HepG2 (cell line): ENCODE data around the gene SEC14L1. TPM values are rescaled to one million over a fixed set of nuclear protein-coding genes. Genes with fewer than 3 reads are reported as not detected.
"Not testable (repeated sequence)": the region's sequence is repeated elsewhere in the genome, so short reads cannot be mapped to it uniquely, and the experiment has no call there.

Experiments used
- ATAC-seq: fragments of 200-7000 bp; cut with Tn5 transposase; 3 replicates; pipeline ENCODE4 v1.9.1; 2020; ENCODE audit warnings: mild to moderate bottlenecking, moderate library complexity
- BruUV-seq: library from RNA; stranded (reverse); fragments of 400-500 nt; replicated peaks from 2 replicates; lab custom pipeline; 2021; lab: Mats Ljungman, UMichigan
- CTCF ChIA-PET: fragments of 300-600 bp; formaldehyde crosslinking; extraction: SDS; loops from one replicate; lab custom pipeline; 2021; ENCODE audit warnings: low total read pairs, inconsistent platforms, low intra/inter-chr PET ratio; lab: Yijun Ruan, JAX
- POLR2A ChIA-PET: fragments of 350-600 bp; sonication (Branson Sonifier 250); formaldehyde crosslinking; loops from one replicate; lab custom pipeline; 2020; ENCODE audit warnings: antibody characterized with exemption, inconsistent platforms; lab: Yijun Ruan, JAX
- DNase-seq: peaks from one replicate; pipeline ENCODE4 v3.0.0-alpha.2; 2015; ENCODE audit warnings: low spot score
- FAIRE-seq: peaks from 3 replicates; lab custom pipeline; 2011; peaks lifted over from hg19 to GRCh38; lab: Jason Lieb, UNC
- H2AFZ ChIP-seq: one replicate; pipeline ENCODE4 v1.6.1; 2011; ENCODE audit warnings: low read length, inconsistent platforms
- H3K27ac ChIP-seq: fragments of 300-600 bp; 3 replicates; pipeline ENCODE4 v1.8.0; 2011; ENCODE audit warnings: mixed run types, mild to moderate bottlenecking, mixed read lengths, low read length, inconsistent platforms; ENCODE audit not compliant: insufficient read depth; ENCODE audit errors: extremely low read length
- H3K27me3 ChIP-seq, 2 experiments: fragments of 200-600 bp in 1 of 2; 2 replicates in 1 of 2; 3 replicates in 1 of 2; pipeline versions ENCODE4 v1.6.0 to v1.8.0; 2011; ENCODE audit warnings: low read length in 2 of 2, mild to moderate bottlenecking in 2 of 2, moderate library complexity in 2 of 2, inconsistent platforms in 1 of 2; ENCODE audit not compliant: insufficient read depth in 2 of 2, control insufficient read depth in 1 of 2
- H3K36me3 ChIP-seq, 2 experiments: fragments of 200-600 bp in 1 of 2; replicated peaks in 1 of 2; 2 replicates in 1 of 2; 3 replicates in 1 of 2; pipeline versions ENCODE4 v1.5.1 to v1.8.0; 2011; ENCODE audit warnings: low read length in 2 of 2, inconsistent platforms in 1 of 2; ENCODE audit not compliant: insufficient read depth in 2 of 2, control insufficient read depth in 1 of 2
- H3K4me1 ChIP-seq: 2 replicates; pipeline ENCODE4 v1.5.1; 2012; ENCODE audit warnings: low read length, inconsistent platforms; ENCODE audit not compliant: insufficient read depth
- H3K4me2 ChIP-seq: 2 replicates; pipeline ENCODE4 v1.6.0; 2011; ENCODE audit warnings: low read depth, low read length, inconsistent platforms
- H3K4me3 ChIP-seq, 3 experiments: fragments of 200-600 bp in 1 of 3; sonication (generic), shearing (Covaris generic) in 1 of 3; replicated peaks in 1 of 3; 2 replicates each; pipeline ENCODE4 v1.5.1; 2011 to 2016; ENCODE audit warnings: low read length in 3 of 3, inconsistent platforms in 2 of 3, low read depth in 2 of 3, mild to moderate bottlenecking in 2 of 3, control low read depth in 1 of 3, mixed read lengths in 1 of 3; ENCODE audit not compliant: insufficient read depth in 1 of 3
- H3K79me2 ChIP-seq: one replicate; pipeline ENCODE4 v1.6.1; 2011; ENCODE audit warnings: low read length, inconsistent platforms; ENCODE audit not compliant: insufficient read depth
- H3K9ac ChIP-seq: 2 replicates; pipeline ENCODE4 v1.6.0; 2011; ENCODE audit warnings: mild to moderate bottlenecking, low read depth, low read length, inconsistent platforms; ENCODE audit not compliant: insufficient read depth
- H3K9me3 ChIP-seq: 2 replicates; pipeline ENCODE4 v1.5.1; 2012; ENCODE audit warnings: mild to moderate bottlenecking, low read length
- H4K20me1 ChIP-seq: 2 replicates; pipeline ENCODE4 v1.6.0; 2011; ENCODE audit warnings: inconsistent platforms, mild to moderate bottlenecking, low read length, moderate library complexity; ENCODE audit not compliant: insufficient read depth
- ZFP36 ChIP-seq: fragments of 150-350 bp; IDR thresholded peaks from 2 replicates; pipeline ENCODE4 v1.6.1; 2018; ENCODE audit warnings: borderline replicate concordance, low read length, low read depth; ENCODE audit not compliant: partially characterized antibody
- WGBS: methylation state at CpG from one replicate; pipeline ENCODE4 v1.1.6; 2017; ENCODE audit warnings: low lambda C conversion rate; 5-methylcytosine and 5-hydroxymethylcytosine counted together
- in situ Hi-C: cut with HindIII; loops from 2 replicates; pipeline ENCODE4 v1.10.0; 2017; ENCODE audit warnings: low pct_unique_long_range_greater_than_20kb; ENCODE audit not compliant: extremely low pct_ligation_motif_present
- intact Hi-C: fragments of 100-400 bp; cut with micrococcal nuclease; formaldehyde crosslinking; loops from one replicate; pipeline ENCODE4 v1.10.0; 2022; ENCODE audit not compliant: unreplicated experiment
- polyA plus RNA-seq, 8 experiments: library from polyadenylated mRNA; depleted of rRNA in 3 of 8; stranded (reverse) in 7 of 8; unstranded in 1 of 8; fragments of >200 nt; fragmentation: Illumina TruSeq in 4 of 8; extraction: Trizol in 4 of 8; gene quantifications; 2 replicates each; pipeline versions ENCODE4 v1.2.1 to v1.2.3, GENCODE V29; 2011 to 2016; ENCODE audit warnings: low read depth in 4 of 8, missing spikeins in 1 of 8, mixed read lengths in 1 of 8; ENCODE audit not compliant: insufficient read depth in 1 of 8
- total RNA-seq, 5 experiments: library from RNA; depleted of rRNA; stranded (reverse); fragments of >200 nt; fragmentation: Illumina TruSeq; extraction: Trizol; gene quantifications; 2 replicates each; pipeline ENCODE4 v1.2.3, GENCODE V29; 2016; ENCODE audit warnings: low read depth in 1 of 5
- TF ChIP-seq, protein P1 (sequence below): sonication (generic); formaldehyde crosslinking; conservative IDR thresholded peaks from 2 replicates; pipeline ENCODE4 v1.4.0; 2020; ENCODE audit warnings: mild to moderate bottlenecking, missing genetic modification reagents, moderate library complexity
- TF ChIP-seq, protein P2 (sequence below): sonication (generic); formaldehyde crosslinking; IDR thresholded peaks from 2 replicates; pipeline ENCODE4 v1.4.0; 2020; ENCODE audit warnings: mild to moderate bottlenecking, missing genetic modification reagents

SEC14L1 gene
- total and polyA plus RNA-seq, 2 of the 13 experiments (the other 11 are each of a cell fraction or from before 2014, with no cell fraction given), result 26.3 to 43.9 TPM

DNA sequence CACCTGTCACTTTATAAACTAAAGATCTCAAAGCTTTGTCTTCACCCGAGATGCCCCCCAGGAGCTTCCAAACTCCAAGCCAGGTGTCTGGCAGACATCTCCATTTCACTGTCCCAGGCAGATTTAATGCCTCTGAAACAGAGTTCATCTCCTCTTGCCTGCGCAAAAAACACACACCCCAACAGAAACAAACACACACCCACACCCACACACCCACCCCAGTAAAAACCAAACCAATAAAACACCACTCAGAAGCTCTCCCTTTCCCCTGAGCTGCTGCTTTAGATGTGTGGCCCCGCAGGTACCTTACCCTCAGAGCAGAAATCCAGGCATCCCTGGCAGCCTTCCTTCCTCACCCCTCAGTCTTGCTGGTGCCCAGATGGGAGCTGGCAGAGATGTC lies 14.4 kb downstream of the SEC14L1 start (continued):
- TF ChIP-seq, protein P1, sequence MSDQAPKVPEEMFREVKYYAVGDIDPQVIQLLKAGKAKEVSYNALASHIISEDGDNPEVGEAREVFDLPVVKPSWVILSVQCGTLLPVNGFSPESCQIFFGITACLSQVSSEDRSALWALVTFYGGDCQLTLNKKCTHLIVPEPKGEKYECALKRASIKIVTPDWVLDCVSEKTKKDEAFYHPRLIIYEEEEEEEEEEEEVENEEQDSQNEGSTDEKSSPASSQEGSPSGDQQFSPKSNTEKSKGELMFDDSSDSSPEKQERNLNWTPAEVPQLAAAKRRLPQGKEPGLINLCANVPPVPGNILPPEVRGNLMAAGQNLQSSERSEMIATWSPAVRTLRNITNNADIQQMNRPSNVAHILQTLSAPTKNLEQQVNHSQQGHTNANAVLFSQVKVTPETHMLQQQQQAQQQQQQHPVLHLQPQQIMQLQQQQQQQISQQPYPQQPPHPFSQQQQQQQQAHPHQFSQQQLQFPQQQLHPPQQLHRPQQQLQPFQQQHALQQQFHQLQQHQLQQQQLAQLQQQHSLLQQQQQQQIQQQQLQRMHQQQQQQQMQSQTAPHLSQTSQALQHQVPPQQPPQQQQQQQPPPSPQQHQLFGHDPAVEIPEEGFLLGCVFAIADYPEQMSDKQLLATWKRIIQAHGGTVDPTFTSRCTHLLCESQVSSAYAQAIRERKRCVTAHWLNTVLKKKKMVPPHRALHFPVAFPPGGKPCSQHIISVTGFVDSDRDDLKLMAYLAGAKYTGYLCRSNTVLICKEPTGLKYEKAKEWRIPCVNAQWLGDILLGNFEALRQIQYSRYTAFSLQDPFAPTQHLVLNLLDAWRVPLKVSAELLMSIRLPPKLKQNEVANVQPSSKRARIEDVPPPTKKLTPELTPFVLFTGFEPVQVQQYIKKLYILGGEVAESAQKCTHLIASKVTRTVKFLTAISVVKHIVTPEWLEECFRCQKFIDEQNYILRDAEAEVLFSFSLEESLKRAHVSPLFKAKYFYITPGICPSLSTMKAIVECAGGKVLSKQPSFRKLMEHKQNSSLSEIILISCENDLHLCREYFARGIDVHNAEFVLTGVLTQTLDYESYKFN, result no peak
- TF ChIP-seq, protein P2, sequence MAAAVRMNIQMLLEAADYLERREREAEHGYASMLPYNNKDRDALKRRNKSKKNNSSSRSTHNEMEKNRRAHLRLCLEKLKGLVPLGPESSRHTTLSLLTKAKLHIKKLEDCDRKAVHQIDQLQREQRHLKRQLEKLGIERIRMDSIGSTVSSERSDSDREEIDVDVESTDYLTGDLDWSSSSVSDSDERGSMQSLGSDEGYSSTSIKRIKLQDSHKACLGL (CRISPR knock-in tag), result no peak
- TF ChIP-seq ZFP36, result no peak

DNA sequence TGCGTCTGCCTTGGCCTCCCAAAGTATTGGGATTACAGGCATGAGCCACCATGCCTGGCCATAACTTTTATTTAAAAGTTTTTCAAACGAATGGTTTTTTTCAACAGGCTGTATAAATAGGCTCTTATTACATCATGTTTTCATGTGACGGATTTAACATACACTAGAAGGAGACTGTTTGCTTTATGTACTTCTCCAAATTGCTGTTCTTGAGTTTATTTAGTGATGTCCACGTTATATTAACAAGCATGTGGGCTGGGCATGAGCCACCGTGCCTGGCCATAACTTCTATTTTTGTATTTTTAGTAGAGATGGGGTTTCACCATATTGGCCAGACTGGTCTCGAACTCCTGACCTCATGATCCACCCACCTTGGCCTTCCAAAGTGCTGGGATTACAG lies 17.0 kb downstream of the SEC14L1 start:
- H3K36me3 ChIP-seq, H3K9ac ChIP-seq, H3K9me3 ChIP-seq, FAIRE-seq, H4K20me1 ChIP-seq, ATAC-seq, CTCF ChIA-PET, H2AFZ ChIP-seq, POLR2A ChIA-PET, H3K27me3 ChIP-seq, H3K27ac ChIP-seq, H3K4me2 ChIP-seq, H3K4me3 ChIP-seq, intact Hi-C loops, BruUV-seq, DNase-seq, in situ Hi-C loops: not testable (repeated sequence)
- peaks cover 25% of the 10 kb centered on the region for H3K79me2 ChIP-seq
- peaks cover 35% of the 10 kb centered on the region for H3K4me1 ChIP-seq
- 95% methylated on average over 6 of the region's 6 CpGs for WGBS
